ENCODE results near the gene PLA2G6. TPM values are rescaled to one million over a fixed set of nuclear protein-coding genes. Genes with fewer than 3 reads are reported as not detected.
A peak's percentile ranks its signal among the peaks of the same experiment; 100 is the strongest.

The PLA2G6 gene
- total and polyA plus RNA-seq, 2 of the 8 experiments (the other 6 are each of a cell fraction or from before 2014, with no cell fraction given): 13.2 to 21.0 TPM

- H3K56ac ChIP-seq (replicated peaks; ENCODE audit: insufficient read length, low read depth, low read length): no peak within 1 kb of the TSS
- peak within 1 kb of the TSS; percentile 57; the same call in 1 of the 2 replicates for H4K8ac ChIP-seq (ENCODE audit: extremely low read depth, insufficient read depth, low read length)
- DNase-seq (ENCODE audit: low read depth in 1 of 2, low spot score in 2 of 2) (no peak), FAIRE-seq (no peak)
- WGBS, 2 experiments (ENCODE audit: extremely low coverage in 1 of 2, insufficient coverage in 1 of 2, insufficient read length in 1 of 2, insufficient replicate concordance in 2 of 2, low coverage in 1 of 2, low lambda C conversion rate in 2 of 2, missing lambda C conversion rate in 1 of 2): 73% methylated on average over 17 of the region's 19 CpGs; no CpG with 5 or more reads in 1 of the 2 experiments
- no peak within 1 kb of the TSS for H2AFZ ChIP-seq (ENCODE audit: low read length)
- H3K9me3 ChIP-seq (ENCODE audit: insufficient read depth in 2 of 2, low read depth in 1 of 2, low read length in 1 of 2): no peaks in the 10 kb centered on the region
- no peaks in the 10 kb centered on the region for H3K79me1 ChIP-seq (ENCODE audit: low read depth, low read length)
- H3K4me3 ChIP-seq (ENCODE audit: extremely low read depth in 1 of 4, insufficient read depth in 2 of 4, low read depth in 3 of 4, low read length in 4 of 4): no peak within 1 kb of the TSS
- H4K5ac ChIP-seq (ENCODE audit: insufficient read length, low read depth, low read length): no peak within 1 kb of the TSS
- H2BK12ac ChIP-seq (ENCODE audit: low read depth, low read length): no peak within 1 kb of the TSS
- H3K4me2 ChIP-seq (ENCODE audit: insufficient read depth in 1 of 2, low read depth in 2 of 2, low read length in 2 of 2): no peak within 1 kb of the TSS; a peak in 1 of 4 replicates
- CTCF ChIA-PET (ENCODE audit: partially characterized antibody): interaction anchor here (0.6 to 10.2 kb wide), 13 partner anchors 9 to 120 kb away, joined by 3 to 194 read pairs (median 4); no protein-coding TSS in a partner anchor
- no peak within 1 kb of the TSS for H3K4ac ChIP-seq (replicated peaks; ENCODE audit: insufficient read length, low read depth, low read length)
- H4K91ac ChIP-seq (replicated peaks; ENCODE audit: insufficient read length, low read length): no peak within 1 kb of the TSS
- H3K27ac ChIP-seq (ENCODE audit: low read depth, low read length): no peak within 1 kb of the TSS
- H2BK15ac ChIP-seq (ENCODE audit: low read length): no peak within 1 kb of the TSS
- peak within 1 kb of the TSS; percentile 9; the same call in 1 of the 2 replicates for H3K18ac ChIP-seq (ENCODE audit: extremely low read depth, low read length)
- H4K20me1 ChIP-seq (replicated peaks in 1 of 2; ENCODE audit: control insufficient read depth in 1 of 2, insufficient read depth in 2 of 2, low read length in 2 of 2): no peaks in the 10 kb centered on the region
- no peak within 1 kb of the TSS for H3K14ac ChIP-seq (ENCODE audit: insufficient read length)
- 0 out of 2 replicates have a peak, but pooled peaks cover 1% of the 10 kb centered on the region for H3K23me2 ChIP-seq (ENCODE audit: low read depth, low read length)
- H3K9ac ChIP-seq (replicated peaks in 1 of 4; ENCODE audit: extremely low read depth in 1 of 4, low read depth in 3 of 4, low read length in 3 of 4): no peak within 1 kb of the TSS
- no peaks in the 10 kb centered on the region for H3K79me2 ChIP-seq (ENCODE audit: control insufficient read depth in 1 of 2, insufficient read depth in 2 of 2, low read length in 2 of 2)
- 0 out of 2 replicates have a peak within 1 kb of the TSS, but pooled peaks have one; percentile 24 for H2AK5ac ChIP-seq (ENCODE audit: low read depth, low read length)
- POLR2A ChIA-PET (ENCODE audit: partially characterized antibody): interaction anchor here (0.7 to 1.4 kb wide), 4 partner anchors 10 to 80 kb away, joined by 3 to 4 read pairs (median 3); no protein-coding TSS in a partner anchor
- TF ChIP-seq CBX8 (IDR thresholded peaks at IDR 0.05; ENCODE audit: borderline replicate concordance, low read depth, low read length) (no peak), CHD1 (IDR thresholded peaks at IDR 0.05; ENCODE audit: low read depth, low read length) (no peak), SRF (IDR thresholded peaks at IDR 0.05; ENCODE audit: low read depth, low read length) (no peak), CHD2 (IDR thresholded peaks at IDR 0.05; ENCODE audit: low read length) (no peak), SUZ12 (IDR thresholded peaks at IDR 0.05; ENCODE audit: low read length) (no peak), ATF3 (IDR thresholded peaks at IDR 0.05; ENCODE audit: insufficient read depth, low read depth, low read length) (no peak), TBP (IDR thresholded peaks at IDR 0.05; ENCODE audit: low read depth, low read length) (no peak), CBX5 (IDR thresholded peaks at IDR 0.05; ENCODE audit: low read depth, low read length) (no peak), POLR2A (IDR thresholded peaks at IDR 0.05; ENCODE audit: control extremely low read depth in 1 of 2, low read depth in 2 of 2, low read length in 2 of 2) (no peak), GTF2F1 (IDR thresholded peaks at IDR 0.05; ENCODE audit: borderline replicate concordance, low read depth, low read length) (no peak), RBBP5 (IDR thresholded peaks at IDR 0.05; ENCODE audit: borderline replicate concordance, low read depth, low read length) (no peak), CEBPB (IDR thresholded peaks at IDR 0.05; ENCODE audit: low read depth, low read length) (no peak)
- no peak within 1 kb of the TSS for H2BK20ac ChIP-seq (ENCODE audit: low read length)
- H3K36me3 ChIP-seq (ENCODE audit: control insufficient read depth in 2 of 4, insufficient read depth in 4 of 4, low read length in 3 of 4): no peaks in the 10 kb centered on the region
- H3K23ac ChIP-seq (ENCODE audit: insufficient read length): no peak within 1 kb of the TSS
- no peaks in the 10 kb centered on the region; a peak in 2 of 7 replicates for H3K27me3 ChIP-seq (replicated peaks in 1 of 4; ENCODE audit: control insufficient read depth in 3 of 4, extremely low read depth in 1 of 4, insufficient read depth in 3 of 4, low read length in 3 of 4)
- no peak within 1 kb of the TSS for H2BK5ac ChIP-seq (ENCODE audit: low read depth, low read length)
- no peak within 1 kb of the TSS for H2BK120ac ChIP-seq (replicated peaks; ENCODE audit: low read depth, low read length)
- H3K4me1 ChIP-seq (replicated peaks in 1 of 4; ENCODE audit: control insufficient read depth in 3 of 4, insufficient read depth in 4 of 4, low read length in 3 of 4): peaks cover 0 to 9% (median 7%) of the 10 kb centered on the region in 4 experiments; a peak in 3 of 7 replicates
Measured at GRCh38 chr22:38110008-38110862, 71.4 kb downstream of the PLA2G6 start, which contains the start of gene BAIAP2L2. TSS of gene BAIAP2L2 (minus strand) at chr22:38110684. CDS start at chr22:38110525, 159 bp downstream.
